WTC11 (cell line): ENCODE results near the gene UVRAG. TPM values are rescaled to one million over a fixed set of nuclear protein-coding genes. Genes with fewer than 3 reads are reported as not detected.

ENCODE experiments used
- ATAC-seq: fragments of 200-7000 bp; cut with Tn5 transposase; 2 replicates; pipeline ENCODE4 v1.10.0; 2021; ENCODE audit warnings: mild to moderate bottlenecking, moderate library complexity
- CTCF ChIA-PET: fragments of 300-600 bp; sonication (Branson Sonifier 250); formaldehyde crosslinking; loops from one replicate; lab custom pipeline; 2021; ENCODE audit warnings: antibody characterized with exemption; lab: Charles Lee
- POLR2A ChIA-PET: fragments of 350-600 bp; sonication (Branson Sonifier 250); formaldehyde crosslinking; loops from one replicate; lab custom pipeline; 2021; ENCODE audit warnings: antibody characterized with exemption; lab: Charles Lee
- DNase-seq: peaks from one replicate; pipeline ENCODE4 v3.0.0; 2021; ENCODE audit warnings: low spot score
- H3K27ac Mint-ChIP-seq: 2 replicates; pipeline ENCODE4 v1.8.0; 2021; ENCODE audit warnings: mixed read lengths
- H3K27me3 Mint-ChIP-seq: 2 replicates; pipeline ENCODE4 v1.8.0; 2021; ENCODE audit warnings: low read depth, mild to moderate bottlenecking, moderate library complexity, mixed read lengths
- H3K36me3 Mint-ChIP-seq: 2 replicates; pipeline ENCODE4 v1.8.0; 2021; ENCODE audit warnings: mixed read lengths
- H3K4me1 Mint-ChIP-seq: 2 replicates; pipeline ENCODE4 v1.8.0; 2022; ENCODE audit warnings: mixed read lengths
- H3K4me3 Mint-ChIP-seq: 2 replicates; pipeline ENCODE4 v1.8.0; 2021; ENCODE audit warnings: mild to moderate bottlenecking, moderate library complexity, mixed read lengths
- H3K9me3 Mint-ChIP-seq: 2 replicates; pipeline ENCODE4 v1.8.0; 2021; ENCODE audit warnings: mixed read lengths
- ATF1 ChIP-seq: sonication (generic); formaldehyde crosslinking; IDR thresholded peaks from 2 replicates; pipeline ENCODE4 v1.8.1; 2023; ENCODE audit warnings: mild to moderate bottlenecking, moderate library complexity, missing genetic modification reagents
- ATF3 ChIP-seq: sonication (generic); formaldehyde crosslinking; conservative IDR thresholded peaks from 2 replicates; pipeline ENCODE4 v1.8.1; 2022; ENCODE audit warnings: mild to moderate bottlenecking, missing genetic modification reagents
- CTCF ChIP-seq: fragments of 200-600 bp; IDR thresholded peaks from 2 replicates; pipeline ENCODE4 v1.8.0; 2022; ENCODE audit warnings: antibody characterized with exemption
- E2F4 ChIP-seq: sonication (generic); formaldehyde crosslinking; IDR thresholded peaks from 2 replicates; pipeline ENCODE4 v1.8.1; 2022; ENCODE audit warnings: low read depth, mild to moderate bottlenecking, moderate library complexity, missing genetic modification reagents, borderline replicate concordance
- HMGXB4 ChIP-seq: sonication (generic); formaldehyde crosslinking; IDR thresholded peaks from 2 replicates; pipeline ENCODE4 v1.8.1; 2023; ENCODE audit warnings: mild to moderate bottlenecking, moderate library complexity, missing genetic modification reagents
- IRF1 ChIP-seq: sonication (generic); formaldehyde crosslinking; IDR thresholded peaks from 2 replicates; pipeline ENCODE4 v1.8.0; 2023; ENCODE audit warnings: missing genetic modification reagents
- NFYB ChIP-seq: sonication (generic); formaldehyde crosslinking; conservative IDR thresholded peaks from 2 replicates; pipeline ENCODE4 v1.8.0; 2022; ENCODE audit warnings: low read depth, missing genetic modification reagents
- PRDM15 ChIP-seq: sonication (generic); formaldehyde crosslinking; IDR thresholded peaks from 2 replicates; pipeline ENCODE4 v1.8.0; 2022; ENCODE audit warnings: missing genetic modification reagents
- RELA ChIP-seq: sonication (generic); formaldehyde crosslinking; IDR thresholded peaks from 2 replicates; pipeline ENCODE4 v1.8.1; 2022; ENCODE audit warnings: missing genetic modification reagents, mild to moderate bottlenecking, borderline replicate concordance
- ZNF138 ChIP-seq: sonication (generic); formaldehyde crosslinking; conservative IDR thresholded peaks from 2 replicates; pipeline ENCODE4 v1.8.1; 2022; ENCODE audit warnings: mild to moderate bottlenecking, moderate library complexity, missing genetic modification reagents
- ZSCAN18 ChIP-seq: fragments of 250-450 bp; sonication (Bioruptor Pico); IDR thresholded peaks from 2 replicates; pipeline ENCODE4 v2.1.2; 2022; ENCODE audit warnings: mild to moderate bottlenecking, moderate library complexity
- total RNA-seq: library from RNA; stranded (reverse); gene quantifications from 3 replicates; pipeline ENCODE4 v1.2.3, GENCODE V29; 2021

The UVRAG gene
- total RNA-seq, 1 experiment from 2014 or later, result 14.5 TPM

GRCh38 chr11:75981546-75981945, 166.5 kb downstream of the UVRAG start:
- CTCF ChIA-PET, result no interaction called here
- H3K4me1 Mint-ChIP-seq, result peaks cover 24% of the 10 kb centered on the region
- peaks cover 7% of the 10 kb centered on the region for H3K36me3 Mint-ChIP-seq
- POLR2A ChIA-PET, result no interaction called here
- no peaks in the 10 kb centered on the region; the same call in 1 of the 2 replicates for H3K27me3 Mint-ChIP-seq
- H3K4me3 Mint-ChIP-seq, result peak overlapping the region; percentile 69
- no peak for TF ChIP-seq RELA (CRISPR knock-in tag)
- TF ChIP-seq NFYB, result no peak
- no peak for TF ChIP-seq PRDM15 (CRISPR knock-in tag)
- no peak for TF ChIP-seq ZSCAN18
- TF ChIP-seq ATF1, result no peak
- TF ChIP-seq HMGXB4 (CRISPR knock-in tag), result no peak
- DNase-seq, result no peak
- no peak for ATAC-seq
- H3K9me3 Mint-ChIP-seq, result 0 out of 2 replicates have a peak, but pooled peaks cover 5% of the 10 kb centered on the region
- peak overlapping the region; percentile 16 for H3K27ac Mint-ChIP-seq

- H3K4me1 Mint-ChIP-seq, result peaks cover 24% of the 10 kb centered on the region
- ChIA-PET CTCF (no interaction called here), POLR2A (no interaction called here)
- no peak for TF ChIP-seq IRF1 (CRISPR knock-in tag)
- no peak for TF ChIP-seq ATF3 (CRISPR knock-in tag)
- no peak for TF ChIP-seq E2F4 (CRISPR knock-in tag)
- TF ChIP-seq CTCF, result no peak
- TF ChIP-seq ZNF138 (CRISPR knock-in tag), result no peak
- DNase-seq, result no peak
- peak; percentile 41; the same call in 1 of the 2 replicates for ATAC-seq
- H3K27ac Mint-ChIP-seq, result no peak overlapping the region
- peak overlapping the region; percentile 69; the same call in 1 of the 2 replicates for H3K4me3 Mint-ChIP-seq
- no peaks in the 10 kb centered on the region; the same call in 1 of the 2 replicates for H3K27me3 Mint-ChIP-seq
- peaks cover 7% of the 10 kb centered on the region for H3K36me3 Mint-ChIP-seq
- 0 out of 2 replicates have a peak, but pooled peaks cover 5% of the 10 kb centered on the region for H3K9me3 Mint-ChIP-seq
These were observed 167.3 kb downstream of the UVRAG start for GRCh38 chr11:75982309-75982708.
